A673 (cell line): ENCODE measurements around the gene OLIG2. TPM values are rescaled to one million over a fixed set of nuclear protein-coding genes. Genes with fewer than 3 reads are reported as not detected.

Experiments used
- BruUV-seq: library from RNA; stranded (reverse); fragments of 400-500 nt; replicated peaks from 2 replicates; lab custom pipeline; 2021; lab: Mats Ljungman, UMichigan
- CTCF ChIA-PET: fragments of 300-600 bp; sonication (Branson Sonifier 250); formaldehyde crosslinking; loops from one replicate; lab custom pipeline; 2022; ENCODE audit warnings: antibody characterized with exemption; lab: Charles Lee
- POLR2A ChIA-PET: fragments of 300-600 bp; sonication (Branson Sonifier 250); formaldehyde crosslinking; loops from one replicate; lab custom pipeline; 2022; ENCODE audit warnings: antibody characterized with exemption; ENCODE audit not compliant: low non-redundant PET; lab: Charles Lee
- DNase-seq: peaks from one replicate; pipeline ENCODE4 v3.0.0-alpha.2; 2015; ENCODE audit warnings: low spot score
- H3K27ac ChIP-seq: fragments of 200-600 bp; sonication (generic); 2 replicates; pipeline ENCODE4 v1.5.1; 2016; ENCODE audit warnings: mixed run types, low read depth, mild to moderate bottlenecking, mixed read lengths, antibody characterized with exemption, low read length; ENCODE audit not compliant: poor library complexity, severe bottlenecking
- H3K27me3 ChIP-seq: fragments of 200-600 bp; sonication (generic); replicated peaks from 2 replicates; pipeline ENCODE4 v1.6.1; 2017; ENCODE audit warnings: mixed run types, low read depth, mild to moderate bottlenecking, mixed read lengths, antibody characterized with exemption, low read length; ENCODE audit not compliant: insufficient read depth, poor library complexity
- H3K36me3 ChIP-seq: fragments of 200-600 bp; sonication (generic); 2 replicates; pipeline ENCODE4 v1.6.1; 2016; ENCODE audit warnings: mixed run types, mild to moderate bottlenecking, mixed read lengths, antibody characterized with exemption, low read length; ENCODE audit not compliant: insufficient read depth, poor library complexity, severe bottlenecking
- H3K4me1 ChIP-seq: fragments of 200-600 bp; sonication (generic); 2 replicates; pipeline ENCODE4 v1.6.1; 2017; ENCODE audit warnings: mixed run types, mild to moderate bottlenecking, mixed read lengths, antibody characterized with exemption, low read length; ENCODE audit not compliant: insufficient read depth, poor library complexity, severe bottlenecking
- H3K4me3 ChIP-seq: fragments of 200-600 bp; sonication (generic); 2 replicates; pipeline ENCODE4 v1.5.1; 2016; ENCODE audit warnings: low read depth, mixed run types, mild to moderate bottlenecking, mixed read lengths, low read length; ENCODE audit not compliant: poor library complexity, severe bottlenecking
- H3K9me3 ChIP-seq: fragments of 200-600 bp; sonication (generic); 2 replicates; pipeline ENCODE4 v1.6.1; 2016; ENCODE audit warnings: mixed run types, low read depth, mild to moderate bottlenecking, mixed read lengths, antibody characterized with exemption, low read length; ENCODE audit not compliant: poor library complexity, severe bottlenecking
- EZH2 ChIP-seq: fragments of 200-600 bp; sonication (generic); IDR thresholded peaks from 2 replicates; pipeline ENCODE4 v1.6.1; 2017; ENCODE audit warnings: borderline replicate concordance, low read depth, mild to moderate bottlenecking, mixed read lengths, antibody characterized with exemption, low read length; ENCODE audit not compliant: poor library complexity, severe bottlenecking
- intact Hi-C: fragments of 100-400 bp; cut with micrococcal nuclease; formaldehyde crosslinking; loops from one replicate; pipeline ENCODE4 v1.10.0; 2022; ENCODE audit not compliant: unreplicated experiment
- total RNA-seq: library from RNA; stranded (reverse); gene quantifications from 2 replicates; pipeline ENCODE4 v1.2.3, GENCODE V29; 2021
- TF ChIP-seq, protein P1 (sequence below): fragments of 300-800, 200-600 bp; sonication (generic); conservative IDR thresholded peaks from 2 replicates; pipeline ENCODE4 v1.5.1; 2017; ENCODE audit warnings: low read depth, mild to moderate bottlenecking, antibody characterized with exemption, low read length, moderate library complexity, mixed read lengths

OLIG2 gene
- total RNA-seq, 1 experiment from 2014 or later, result not detected

GRCh38 chr21:33040215-33040614 is 14.5 kb downstream of the OLIG2 start:
- Histone ChIP-seq H3K4me1 (no peaks in the 10 kb centered on the region), H3K27me3 (peaks cover 87% of the 10 kb centered on the region), H3K27ac (no peak overlapping the region), H3K4me3 (no peak overlapping the region), H3K9me3 (no peaks in the 10 kb centered on the region), H3K36me3 (no peaks in the 10 kb centered on the region)
- intact Hi-C loops, result no loop called here
- POLR2A ChIA-PET, result no interaction called here
- CTCF ChIA-PET, result no interaction called here
- DNase-seq, result no peak
- no peak for TF ChIP-seq EZH2
- TF ChIP-seq, protein P1, sequence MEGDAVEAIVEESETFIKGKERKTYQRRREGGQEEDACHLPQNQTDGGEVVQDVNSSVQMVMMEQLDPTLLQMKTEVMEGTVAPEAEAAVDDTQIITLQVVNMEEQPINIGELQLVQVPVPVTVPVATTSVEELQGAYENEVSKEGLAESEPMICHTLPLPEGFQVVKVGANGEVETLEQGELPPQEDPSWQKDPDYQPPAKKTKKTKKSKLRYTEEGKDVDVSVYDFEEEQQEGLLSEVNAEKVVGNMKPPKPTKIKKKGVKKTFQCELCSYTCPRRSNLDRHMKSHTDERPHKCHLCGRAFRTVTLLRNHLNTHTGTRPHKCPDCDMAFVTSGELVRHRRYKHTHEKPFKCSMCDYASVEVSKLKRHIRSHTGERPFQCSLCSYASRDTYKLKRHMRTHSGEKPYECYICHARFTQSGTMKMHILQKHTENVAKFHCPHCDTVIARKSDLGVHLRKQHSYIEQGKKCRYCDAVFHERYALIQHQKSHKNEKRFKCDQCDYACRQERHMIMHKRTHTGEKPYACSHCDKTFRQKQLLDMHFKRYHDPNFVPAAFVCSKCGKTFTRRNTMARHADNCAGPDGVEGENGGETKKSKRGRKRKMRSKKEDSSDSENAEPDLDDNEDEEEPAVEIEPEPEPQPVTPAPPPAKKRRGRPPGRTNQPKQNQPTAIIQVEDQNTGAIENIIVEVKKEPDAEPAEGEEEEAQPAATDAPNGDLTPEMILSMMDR, result no peak
- BruUV-seq, result no TSS peak

- no peaks in the 10 kb centered on the region for H3K4me1 ChIP-seq
- no peak for TF ChIP-seq EZH2
- TF ChIP-seq, protein P1, result no peak
- H3K36me3 ChIP-seq, result no peaks in the 10 kb centered on the region
- BruUV-seq, result no TSS peak
- no peak overlapping the region for H3K27ac ChIP-seq
- H3K9me3 ChIP-seq, result no peaks in the 10 kb centered on the region
- ChIA-PET POLR2A (no interaction called here), CTCF (no interaction called here)
- H3K4me3 ChIP-seq, result no peak overlapping the region
- intact Hi-C loops, result no loop called here
- DNase-seq, result no peak
- H3K27me3 ChIP-seq, result peaks cover 86% of the 10 kb centered on the region
Measured at GRCh38 chr21:33041981-33042380, 16.2 kb downstream of the OLIG2 start.

- ChIA-PET CTCF (no interaction called here), POLR2A (no interaction called here)
- intact Hi-C loops, result no loop called here
- H3K36me3 ChIP-seq, result no peaks in the 10 kb centered on the region
- peaks cover 84% of the 10 kb centered on the region for H3K27me3 ChIP-seq
- TF ChIP-seq, protein P1, result no peak
- no peak for TF ChIP-seq EZH2
- no peak overlapping the region for H3K4me3 ChIP-seq
- no peaks in the 10 kb centered on the region for H3K9me3 ChIP-seq
- no peaks in the 10 kb centered on the region for H3K4me1 ChIP-seq
- H3K27ac ChIP-seq, result no peak overlapping the region
- BruUV-seq, result no TSS peak
- peak; percentile 21 for DNase-seq
Measured at GRCh38 chr21:33042812-33043211, 17.1 kb downstream of the OLIG2 start.
